ENCODE measurements around the gene MGAT1.

Gene MGAT1

DNA sequence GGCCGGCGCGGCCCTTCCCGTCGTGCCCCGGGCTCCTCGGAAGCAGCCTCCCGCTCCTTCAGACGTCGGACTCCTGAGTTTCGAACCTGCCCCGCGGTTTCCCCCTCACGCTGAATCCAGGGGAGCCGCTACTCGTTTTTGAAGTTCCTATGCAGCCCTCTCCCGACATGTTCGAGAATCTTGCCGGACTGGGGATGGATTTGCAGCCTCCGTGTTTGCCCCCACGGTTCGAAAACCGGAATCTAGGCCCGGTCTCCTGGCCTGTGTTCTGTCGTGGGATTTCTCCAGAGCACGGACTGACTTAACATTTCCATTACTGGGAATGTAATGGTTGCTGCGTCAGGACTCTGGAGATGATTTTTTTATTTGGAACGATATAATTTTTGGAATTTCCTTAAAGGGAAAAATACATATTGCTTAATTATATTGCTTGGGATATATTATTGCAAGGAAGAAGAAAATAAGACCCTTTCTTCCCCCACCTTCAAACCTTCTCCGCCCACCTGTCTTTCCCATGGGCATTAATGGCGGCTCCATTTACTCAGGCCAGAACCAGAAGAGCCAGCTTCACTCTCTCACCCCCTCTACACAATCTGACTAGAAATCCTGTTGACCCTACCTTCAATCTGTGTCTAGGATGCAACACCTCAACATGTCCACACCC is 8.5 kb upstream of the MGAT1 start:
- Histone ChIP-seq H4K91ac (ENCODE audit: low read length) (peak overlapping the region; percentile 99), H2AFZ (ENCODE audit: low read depth, low read length) (peak overlapping the region; percentile 68), H2BK120ac (ENCODE audit: low read depth, low read length) (peak overlapping the region; percentile 39), H3K23ac (ENCODE audit: low read length in 2 of 2) (peak overlapping the region in 1 of 2 experiments; percentile 23), H3K4me2 (ENCODE audit: low read length, poor library complexity, severe bottlenecking) (peak overlapping the region; percentile 81), H3K36me3 (ENCODE audit: control insufficient read depth in 1 of 2, insufficient read depth in 2 of 2, low read depth in 1 of 2, low read length in 2 of 2) (peaks cover 8 to 20% of the 10 kb centered on the region in 2 experiments), H3K9me3 (ENCODE audit: control insufficient read depth, low read length) (no peaks in the 10 kb centered on the region), H3K27ac (ENCODE audit: low read length, poor library complexity, severe bottlenecking) (peak overlapping the region; percentile 29), H3K4me1 (ENCODE audit: control insufficient read depth, insufficient read depth, low read depth, low read length) (peaks cover 22% of the 10 kb centered on the region), H3K4me3 (ENCODE audit: insufficient read depth in 1 of 2, low read depth in 1 of 2, low read length in 2 of 2) (peak overlapping the region; percentile 70 to 94), H2BK15ac (ENCODE audit: low read depth, poor library complexity, severe bottlenecking) (peak overlapping the region; percentile 80), H3K9ac (ENCODE audit: low read length) (peak overlapping the region; percentile 94), H3K18ac (ENCODE audit: low read depth in 1 of 2, low read length in 2 of 2) (peak overlapping the region; percentile 95 to 99), H2BK12ac (ENCODE audit: low read length in 2 of 2) (peak overlapping the region in 1 of 2 experiments; percentile 25), H2BK5ac (ENCODE audit: low read depth, low read length, poor library complexity, severe bottlenecking) (no peak overlapping the region), H3K14ac (ENCODE audit: low read length in 2 of 2) (peak overlapping the region in 1 of 2 experiments; percentile 19), H3K4ac (ENCODE audit: low read depth in 1 of 2, low read length in 2 of 2) (peak overlapping the region; percentile 72 to 98), H3K27me3 (ENCODE audit: control insufficient read depth in 1 of 2, insufficient read depth in 1 of 2, low read length in 2 of 2) (no peaks in the 10 kb centered on the region), H3K79me1 (replicated peaks; ENCODE audit: low read length, poor library complexity, severe bottlenecking) (peaks cover 22% of the 10 kb centered on the region), H4K8ac (ENCODE audit: low read length) (peak overlapping the region; percentile 97), H2AK5ac (ENCODE audit: low read length, severe bottlenecking) (no peak overlapping the region)
- DNase-seq: peak; percentile 56
- WGBS: 11% methylated on average over 28 of the region's 30 CpGs

DNA sequence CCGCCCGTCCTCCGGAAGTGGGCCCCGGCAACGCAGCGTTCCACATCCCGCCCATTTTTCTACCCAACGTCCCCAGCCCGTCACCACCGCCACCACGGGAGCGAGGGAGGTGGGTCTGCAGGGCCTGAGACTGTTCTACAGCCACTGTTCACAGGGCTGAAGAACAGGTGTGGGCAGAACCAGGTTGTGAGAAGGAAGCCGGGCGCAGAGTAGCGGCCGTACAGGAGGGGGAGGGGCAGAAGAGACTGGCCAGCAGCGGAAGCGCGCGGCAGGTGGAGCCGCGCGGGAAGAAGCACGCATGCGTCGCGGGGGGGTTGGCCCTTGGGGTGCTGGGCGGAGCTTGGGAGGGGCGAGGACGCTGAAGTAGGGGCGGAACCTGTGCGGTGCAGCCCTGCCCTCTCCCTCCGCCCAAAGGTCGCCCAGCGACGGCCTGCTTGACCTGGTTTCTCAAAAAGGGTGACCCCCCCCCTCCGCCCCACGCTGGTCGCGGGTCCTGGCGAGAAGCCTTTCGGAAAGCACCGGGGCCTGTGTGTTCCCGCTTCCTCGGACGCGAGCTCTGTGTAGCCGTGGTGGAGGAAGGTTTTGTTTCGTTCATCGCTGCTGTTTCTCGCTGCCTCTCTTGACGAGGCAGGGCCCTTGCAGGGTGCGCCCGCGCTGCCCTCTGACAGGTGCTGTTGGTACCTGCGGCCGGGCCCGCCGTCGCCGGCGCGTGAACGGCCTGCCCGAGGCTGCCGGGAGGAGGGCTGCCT is 7.8 kb upstream of the MGAT1 start:
- Histone ChIP-seq H2BK12ac (ENCODE audit: low read length in 2 of 2) (peak overlapping the region; percentile 25 to 45), H3K4me3 (ENCODE audit: insufficient read depth in 1 of 2, low read depth in 1 of 2, low read length in 2 of 2) (peak overlapping the region; percentile 70 to 94), H2BK5ac (ENCODE audit: low read depth, low read length, poor library complexity, severe bottlenecking) (peak overlapping the region; percentile 92), H3K4me1 (ENCODE audit: control insufficient read depth, insufficient read depth, low read depth, low read length) (peaks cover 22% of the 10 kb centered on the region), H3K79me1 (replicated peaks; ENCODE audit: low read length, poor library complexity, severe bottlenecking) (peaks cover 22% of the 10 kb centered on the region), H3K23ac (ENCODE audit: low read length in 2 of 2) (peak overlapping the region in 1 of 2 experiments; percentile 23), H3K9ac (ENCODE audit: low read length) (peak overlapping the region; percentile 94), H4K91ac (ENCODE audit: low read length) (peak overlapping the region; percentile 99), H2AFZ (ENCODE audit: low read depth, low read length) (peak overlapping the region; percentile 90), H3K14ac (ENCODE audit: low read length in 2 of 2) (peak overlapping the region in 1 of 2 experiments; percentile 98), H2AK5ac (ENCODE audit: low read length, severe bottlenecking) (no peak overlapping the region), H3K4me2 (ENCODE audit: low read length, poor library complexity, severe bottlenecking) (peak overlapping the region; percentile 81), H2BK120ac (ENCODE audit: low read depth, low read length) (peak overlapping the region; percentile 50), H3K27me3 (ENCODE audit: control insufficient read depth in 1 of 2, insufficient read depth in 1 of 2, low read length in 2 of 2) (no peaks in the 10 kb centered on the region), H3K4ac (ENCODE audit: low read depth in 1 of 2, low read length in 2 of 2) (peak overlapping the region; percentile 83 to 98), H4K8ac (ENCODE audit: low read length) (peak overlapping the region; percentile 97), H2BK15ac (ENCODE audit: low read depth, poor library complexity, severe bottlenecking) (peak overlapping the region; percentile 80), H3K27ac (ENCODE audit: low read length, poor library complexity, severe bottlenecking) (peak overlapping the region; percentile 95), H3K18ac (ENCODE audit: low read depth in 1 of 2, low read length in 2 of 2) (peak overlapping the region; percentile 95 to 99), H3K36me3 (ENCODE audit: control insufficient read depth in 1 of 2, insufficient read depth in 2 of 2, low read depth in 1 of 2, low read length in 2 of 2) (peaks cover 9 to 20% of the 10 kb centered on the region in 2 experiments), H3K9me3 (ENCODE audit: control insufficient read depth, low read length) (no peaks in the 10 kb centered on the region)
- peak; percentile 95 for DNase-seq
- WGBS: under 1% methylated on average over 53 of the region's 66 CpGs

DNA sequence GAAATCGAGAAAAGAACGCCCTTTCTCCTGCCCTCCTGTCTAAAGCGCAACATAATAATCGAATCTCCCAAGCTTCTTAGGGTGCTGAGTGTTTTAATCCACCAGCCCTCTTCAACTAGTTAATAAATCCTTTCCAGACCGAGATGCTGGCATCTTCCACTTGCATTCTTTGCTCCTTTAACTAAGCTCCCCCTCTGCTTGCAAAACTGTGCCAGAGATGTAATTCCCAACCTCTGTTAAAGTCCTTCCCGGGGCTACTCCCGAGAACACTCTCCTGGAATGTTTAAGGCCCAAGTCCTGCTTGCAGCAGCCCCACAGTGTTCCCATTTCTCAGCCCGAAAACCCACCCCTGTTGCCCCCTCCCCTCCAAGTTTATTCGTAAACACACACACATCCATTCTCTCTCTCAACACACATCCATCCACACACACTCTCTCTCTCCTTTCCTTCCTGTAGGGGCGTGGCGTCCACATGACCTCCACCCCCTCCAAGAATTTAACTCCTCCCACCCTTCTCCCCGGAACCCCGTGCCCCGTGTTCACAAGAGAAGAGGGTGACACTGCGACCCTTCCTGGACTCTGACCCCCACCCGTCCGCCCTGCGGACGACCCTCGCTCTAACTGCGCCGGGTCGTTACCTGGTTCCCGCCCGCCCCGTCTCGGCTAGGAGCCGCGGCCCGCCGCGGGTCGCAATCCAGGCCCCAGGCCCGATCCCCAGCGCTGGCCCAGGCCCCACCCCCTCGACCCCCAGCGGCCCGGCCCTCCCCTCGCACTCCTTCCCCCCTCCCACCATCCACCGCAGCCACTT is 7.0 kb upstream of the MGAT1 start:
- Histone ChIP-seq H3K79me1 (replicated peaks; ENCODE audit: low read length, poor library complexity, severe bottlenecking) (peaks cover 24% of the 10 kb centered on the region), H3K27me3 (ENCODE audit: control insufficient read depth in 1 of 2, insufficient read depth in 1 of 2, low read length in 2 of 2) (no peaks in the 10 kb centered on the region), H3K4me1 (ENCODE audit: control insufficient read depth, insufficient read depth, low read depth, low read length) (peaks cover 23% of the 10 kb centered on the region), H3K4me3 (ENCODE audit: insufficient read depth in 1 of 2, low read depth in 1 of 2, low read length in 2 of 2) (peak overlapping the region; percentile 77 to 94), H4K91ac (ENCODE audit: low read length) (peak overlapping the region; percentile 96), H3K36me3 (ENCODE audit: control insufficient read depth in 1 of 2, insufficient read depth in 2 of 2, low read depth in 1 of 2, low read length in 2 of 2) (peaks cover 11 to 20% of the 10 kb centered on the region in 2 experiments), H3K4ac (ENCODE audit: low read depth in 1 of 2, low read length in 2 of 2) (peak overlapping the region; percentile 92 to 96), H2BK12ac (ENCODE audit: low read length in 2 of 2) (peak overlapping the region; percentile 78 to 80), H3K9me3 (ENCODE audit: control insufficient read depth, low read length) (no peaks in the 10 kb centered on the region), H3K9ac (ENCODE audit: low read length) (peak overlapping the region; percentile 94), H3K14ac (ENCODE audit: low read length in 2 of 2) (no peak overlapping the region), H3K27ac (ENCODE audit: low read length, poor library complexity, severe bottlenecking) (peak overlapping the region; percentile 95), H2AFZ (ENCODE audit: low read depth, low read length) (peak overlapping the region; percentile 80), H2AK5ac (ENCODE audit: low read length, severe bottlenecking) (peak overlapping the region; percentile 31), H4K8ac (ENCODE audit: low read length) (peak overlapping the region; percentile 99), H2BK15ac (ENCODE audit: low read depth, poor library complexity, severe bottlenecking) (peak overlapping the region; percentile 95), H3K18ac (ENCODE audit: low read depth in 1 of 2, low read length in 2 of 2) (peak overlapping the region; percentile 88 to 96), H3K23ac (ENCODE audit: low read length in 2 of 2) (peak overlapping the region in 1 of 2 experiments; percentile 48), H2BK120ac (ENCODE audit: low read depth, low read length) (peak overlapping the region; percentile 95), H3K4me2 (ENCODE audit: low read length, poor library complexity, severe bottlenecking) (peak overlapping the region; percentile 79), H2BK5ac (ENCODE audit: low read depth, low read length, poor library complexity, severe bottlenecking) (peak overlapping the region; percentile 87)
- WGBS: 9% methylated on average over 37 of the region's 40 CpGs
- peak; percentile 95 for DNase-seq

All from mesenchymal stem cell (in vitro differentiated cells and primary cell).